ENCODE measurements around the gene HNRNPCL1.
"Not testable (repeated sequence)": the region's sequence is repeated elsewhere in the genome, so short reads cannot be mapped to it uniquely, and the experiment has no call there.

DNA sequence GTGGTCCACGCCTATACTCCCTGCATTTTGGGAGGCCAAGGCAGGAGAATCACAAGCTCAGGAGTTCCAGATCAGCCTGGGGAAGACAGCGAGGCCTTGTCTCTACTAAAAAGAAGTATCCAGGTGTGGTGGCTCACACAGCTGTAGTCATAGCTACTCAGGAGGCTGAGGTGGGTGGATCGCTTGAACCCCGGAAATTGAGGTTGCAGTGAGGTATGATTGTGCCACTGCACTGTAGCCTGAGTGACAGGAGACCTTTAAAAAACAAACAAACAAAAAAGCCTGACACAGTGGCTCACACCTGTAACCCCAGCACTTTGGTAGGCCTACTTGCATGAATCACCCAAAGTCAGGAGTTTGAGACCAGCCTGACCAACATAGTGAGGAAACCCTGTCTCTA lies 29.9 kb upstream of the HNRNPCL1 start:
- TF ChIP-seq CTCF, POLR2A (IDR thresholded peaks at IDR 0.05): not testable (repeated sequence)

Measured in thyroid gland (tissue), 4 donors.